HG03108 (cell line): ENCODE results near the gene MRPL28.
"Not testable (repeated sequence)": the region's sequence is repeated elsewhere in the genome, so short reads cannot be mapped to it uniquely, and the experiment has no call there.

Experiments used
- ATAC-seq: cut with Tn5 transposase; IDR thresholded peaks from one replicate; pipeline ENCODE4 v1.9.1; 2021; ENCODE audit warnings: moderate library complexity; ENCODE audit not compliant: unreplicated experiment

MRPL28 gene

GRCh38 chr16:373848-374615, 3.7 kb upstream of the MRPL28 start:
- ATAC-seq = no peak

- ATAC-seq = no peak
These were observed 2.8 kb upstream of the MRPL28 start for GRCh38 chr16:373020-373598.

GRCh38 chr16:372302-372983, 2.1 kb upstream of the MRPL28 start:
- no peak for ATAC-seq

GRCh38 chr16:371515-372301, 1.4 kb upstream of the MRPL28 start:
- no peak for ATAC-seq

- no peak for ATAC-seq
These were observed 709 bp upstream of the MRPL28 start for GRCh38 chr16:370979-371514.

GRCh38 chr16:369866-370436, 387 bp downstream of the MRPL28 start:
- no peak for ATAC-seq

GRCh38 chr16:369275-369865, 968 bp downstream of the MRPL28 start:
- ATAC-seq = no peak

GRCh38 chr16:368388-369158, 1.8 kb downstream of the MRPL28 start:
- ATAC-seq = no peak

GRCh38 chr16:367333-367903, 2.9 kb downstream of the MRPL28 start:
- ATAC-seq = no peak

GRCh38 chr16:366476-366875, 3.9 kb downstream of the MRPL28 start:
- ATAC-seq = no peak

- ATAC-seq = no peak
These were observed 5.5 kb downstream of the MRPL28 start for GRCh38 chr16:364595-365491.

GRCh38 chr16:363766-364490, 6.4 kb downstream of the MRPL28 start:
- no peak for ATAC-seq

- no peak for ATAC-seq
These were observed 7.1 kb downstream of the MRPL28 start for GRCh38 chr16:363110-363765.

GRCh38 chr16:362702-362999, 7.7 kb downstream of the MRPL28 start:
- ATAC-seq = not testable (repeated sequence)

GRCh38 chr16:361872-362701, 8.3 kb downstream of the MRPL28 start:
- no peak for ATAC-seq

- no peak for ATAC-seq
These were observed 8.9 kb downstream of the MRPL28 start for GRCh38 chr16:361341-361871.
